ENCODE data around the gene MAST4.

- no peak for TF ChIP-seq MAFK (IDR thresholded peaks at IDR 0.05; ENCODE audit: partially characterized antibody)
- no peak for TF ChIP-seq HOXB5 (CRISPR knock-in tag; IDR thresholded peaks at IDR 0.05)
Measured at GRCh38 chr5:67179697-67180361, 583.6 kb downstream of the MAST4 start.

Data from A549 (cell line).